Stimulated activated CD8-positive, alpha-beta memory T cell treated with anti-CD3 and anti-CD28 coated beads, Interleukin-12 subunit alpha, Interleukin-12 subunit beta, amount 100 ng/mL, for 1 hour (primary cell): Measurements from ENCODE around the gene TNKS2.

Source experiments
- DNase-seq: peaks from one replicate; pipeline ENCODE4 v3.0.0-alpha.2; 2020; ENCODE audit warnings: low read depth

TNKS2 gene

DNA sequence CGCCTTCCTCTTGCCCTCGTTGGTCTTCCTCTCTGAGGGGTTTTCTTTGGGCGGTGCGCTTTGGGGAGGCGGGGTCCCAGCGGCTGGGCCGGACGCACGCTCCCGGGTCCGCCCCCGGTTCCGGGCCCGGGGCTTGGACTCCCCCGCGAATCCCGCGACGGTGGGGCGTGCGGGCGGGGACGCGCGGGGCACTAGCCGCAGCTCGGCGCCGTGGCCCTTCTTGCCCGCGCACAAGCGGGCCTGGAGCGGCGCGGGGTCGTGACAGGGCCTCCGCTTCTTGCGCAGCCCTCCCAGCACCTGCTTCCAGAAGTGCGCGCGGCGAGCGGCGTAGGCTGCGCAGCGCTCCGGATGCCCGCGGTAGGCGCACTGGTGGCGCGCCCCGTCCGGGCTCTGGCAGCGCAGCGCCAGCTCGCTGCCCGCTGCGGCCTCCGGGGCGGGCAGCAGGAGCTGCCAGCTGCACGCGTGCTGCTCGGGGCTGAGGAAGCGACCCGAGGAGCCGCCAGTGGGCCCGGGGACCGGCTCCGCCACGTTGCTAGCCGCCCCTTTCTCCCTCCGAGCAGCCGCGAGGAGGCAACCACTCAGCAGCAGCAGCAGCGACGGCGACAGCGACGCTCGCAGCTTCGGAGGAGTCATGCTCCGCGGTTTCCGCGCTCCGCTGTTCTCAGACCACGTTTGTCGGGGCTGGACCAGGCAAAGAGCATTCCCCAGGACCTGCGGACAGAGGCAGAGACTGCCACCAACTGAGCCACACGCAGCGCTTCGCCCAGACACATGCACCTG, 110.3 kb downstream of the TNKS2 start:
- peak; percentile 52 for DNase-seq

DNA sequence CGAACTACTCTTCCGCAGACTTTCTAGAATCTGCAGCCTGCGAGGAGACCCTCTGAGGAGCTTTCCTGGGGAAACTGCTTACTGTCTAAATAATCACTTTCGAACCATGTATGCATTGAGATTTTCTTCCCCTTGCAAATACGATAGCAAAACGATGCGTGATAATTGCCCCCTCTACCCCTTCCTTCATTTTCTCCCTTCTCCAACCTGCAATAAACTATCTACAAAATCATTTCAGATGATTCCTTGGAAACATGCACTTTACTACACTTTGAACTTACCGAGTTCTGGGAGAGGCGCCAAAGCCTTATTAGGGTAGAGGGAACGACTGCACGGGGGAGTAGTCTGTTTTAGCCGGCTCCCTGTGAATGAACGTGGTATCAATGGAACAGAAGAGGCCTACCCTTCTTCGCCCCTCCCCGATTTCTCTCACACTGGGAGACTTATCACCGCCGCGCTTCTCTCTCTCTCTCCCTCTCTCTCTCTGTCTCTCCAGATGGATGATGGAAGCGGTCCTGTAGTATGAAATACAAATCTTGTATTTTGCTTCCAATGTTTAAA, 111.0 kb downstream of the TNKS2 start, which contains the start of gene FGFBP3:
FGFBP3 (minus strand) TSS at position 370 of the 561 bp plus-strand sequence. CDS start 517 bp downstream, outside the sequence.
- no peak for DNase-seq

DNA sequence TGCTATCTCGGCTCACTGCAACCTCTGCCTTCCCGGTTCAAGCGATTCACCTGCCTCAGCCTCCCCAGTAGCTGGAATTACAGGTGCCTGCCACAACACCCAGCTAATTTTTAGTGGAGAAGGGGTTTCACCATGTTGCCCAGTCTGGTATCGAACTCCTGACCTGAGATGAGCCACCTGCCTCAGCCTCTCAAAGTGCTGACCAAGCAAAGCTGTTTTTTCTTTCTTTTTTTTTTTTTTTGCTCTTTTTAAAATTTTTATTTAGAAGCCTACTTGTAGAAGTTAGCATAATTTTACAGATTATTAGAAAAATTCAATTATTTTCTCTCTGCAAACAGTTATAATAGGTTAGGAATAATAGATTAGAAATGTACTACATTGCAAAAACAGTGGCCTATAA, 112.2 kb downstream of the TNKS2 start:
- DNase-seq = no peak
